IPS-20b (cell line): ENCODE results near the gene WDR20.

Source experiments
- H3K27ac ChIP-seq: one replicate; pipeline ENCODE4 v1.5.1; 2013; ENCODE audit warnings: low read length
- H3K27me3 ChIP-seq: 2 replicates; pipeline ENCODE4 v1.6.1; 2013; ENCODE audit warnings: mild to moderate bottlenecking, low read length, inconsistent platforms; ENCODE audit not compliant: insufficient read depth
- H3K36me3 ChIP-seq: 2 replicates; pipeline ENCODE4 v1.6.1; 2013; ENCODE audit warnings: low read depth, mild to moderate bottlenecking, inconsistent platforms, low read length, moderate library complexity; ENCODE audit not compliant: insufficient read depth
- H3K4me1 ChIP-seq: 2 replicates; pipeline ENCODE4 v1.6.1; 2013; ENCODE audit warnings: mild to moderate bottlenecking, control low read depth, inconsistent platforms, low read length, moderate library complexity; ENCODE audit not compliant: insufficient read depth
- H3K4me3 ChIP-seq: 2 replicates; pipeline ENCODE4 v1.5.1; 2013; ENCODE audit warnings: mild to moderate bottlenecking, low read length, inconsistent platforms
- H3K9ac ChIP-seq: 2 replicates; pipeline ENCODE4 v1.6.1; 2013; ENCODE audit warnings: low read depth, mild to moderate bottlenecking, inconsistent platforms, low read length, moderate library complexity
- H3K9me3 ChIP-seq: 2 replicates; pipeline ENCODE4 v1.6.1; 2013; ENCODE audit warnings: mild to moderate bottlenecking, low read depth, low read length, inconsistent platforms; ENCODE audit not compliant: insufficient read depth

Gene WDR20

DNA sequence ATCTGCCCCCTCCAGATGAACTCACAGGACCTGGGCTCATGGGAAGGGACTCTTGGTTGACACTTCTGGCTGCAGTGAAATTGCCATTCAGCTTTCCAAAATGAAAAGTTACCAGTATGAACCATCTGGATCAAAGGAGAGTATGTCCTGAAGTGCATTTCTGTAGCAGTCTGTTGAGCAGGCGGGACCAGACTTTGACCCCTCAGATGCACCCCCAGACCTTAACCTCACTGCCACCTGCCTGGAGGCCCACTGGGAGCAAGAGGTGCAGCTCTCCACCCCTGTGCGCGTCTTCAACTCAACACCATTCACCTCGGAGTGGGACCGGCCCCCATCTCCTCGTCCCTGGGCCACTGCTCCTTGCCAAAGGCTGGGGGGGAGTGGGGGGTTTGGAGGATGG is 110.3 kb downstream of the WDR20 start:
- no peaks in the 10 kb centered on the region for H3K36me3 ChIP-seq
- no peak overlapping the region for H3K9ac ChIP-seq
- H3K4me1 ChIP-seq, result peaks cover 6% of the 10 kb centered on the region; the same call in 1 of the 2 replicates
- peaks cover 52% of the 10 kb centered on the region for H3K27me3 ChIP-seq
- no peak overlapping the region for H3K27ac ChIP-seq
- no peak overlapping the region for H3K4me3 ChIP-seq
- H3K9me3 ChIP-seq, result no peaks in the 10 kb centered on the region

DNA sequence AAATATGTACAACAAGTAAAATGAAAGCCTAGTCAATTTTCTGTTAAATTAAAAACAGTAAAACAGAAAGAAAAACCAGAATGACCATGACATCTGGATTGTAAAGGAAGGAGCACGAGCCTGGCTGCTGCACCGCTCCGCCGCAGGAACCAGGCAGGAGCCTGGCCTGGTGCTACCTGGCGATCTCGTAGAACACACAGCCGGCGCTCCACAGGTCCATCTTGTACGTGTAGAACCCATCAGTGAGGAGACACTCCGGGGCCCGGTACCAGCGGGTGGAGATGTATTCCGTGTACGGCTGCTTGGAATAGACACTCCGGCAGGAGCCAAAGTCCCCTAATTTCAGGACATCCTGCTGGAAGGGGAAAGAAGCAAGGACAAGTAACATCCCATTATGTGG is 110.9 kb downstream of the WDR20 start:
- no peaks in the 10 kb centered on the region for H3K9me3 ChIP-seq
- peaks cover 51% of the 10 kb centered on the region for H3K27me3 ChIP-seq

DNA sequence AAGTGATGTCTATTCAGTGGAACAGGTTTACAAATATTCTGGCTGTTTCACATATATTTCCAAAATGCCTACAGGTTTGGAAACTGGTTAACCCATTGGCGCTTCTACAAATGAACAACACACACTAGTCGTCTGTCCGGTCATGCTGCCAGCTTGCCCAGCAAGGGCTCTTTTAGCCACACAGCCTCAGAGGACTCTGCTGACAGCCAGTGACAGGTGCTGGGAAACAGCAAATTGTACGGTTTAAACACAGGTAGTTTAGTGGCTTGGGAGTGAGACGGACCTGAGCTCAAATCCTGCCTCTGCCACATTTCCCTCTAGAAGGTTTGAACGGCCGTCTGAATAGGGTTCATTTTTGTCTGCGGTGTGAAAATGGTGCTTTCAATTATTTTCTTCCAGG is 111.5 kb downstream of the WDR20 start:
- H3K4me3 ChIP-seq, result no peak overlapping the region
- no peak overlapping the region for H3K9ac ChIP-seq
- H3K27ac ChIP-seq, result no peak overlapping the region
- H3K4me1 ChIP-seq, result peaks cover 6% of the 10 kb centered on the region; the same call in 1 of the 2 replicates
- H3K36me3 ChIP-seq, result no peaks in the 10 kb centered on the region
- H3K27me3 ChIP-seq, result peaks cover 46% of the 10 kb centered on the region
- H3K9me3 ChIP-seq, result no peaks in the 10 kb centered on the region

More for the DNA sequence above, 110.9 kb downstream of the WDR20 start:
- no peaks in the 10 kb centered on the region for H3K36me3 ChIP-seq
- H3K4me1 ChIP-seq, result peaks cover 6% of the 10 kb centered on the region; the same call in 1 of the 2 replicates
- H3K9ac ChIP-seq, result no peak overlapping the region
- H3K27ac ChIP-seq, result no peak overlapping the region
- no peak overlapping the region for H3K4me3 ChIP-seq

DNA sequence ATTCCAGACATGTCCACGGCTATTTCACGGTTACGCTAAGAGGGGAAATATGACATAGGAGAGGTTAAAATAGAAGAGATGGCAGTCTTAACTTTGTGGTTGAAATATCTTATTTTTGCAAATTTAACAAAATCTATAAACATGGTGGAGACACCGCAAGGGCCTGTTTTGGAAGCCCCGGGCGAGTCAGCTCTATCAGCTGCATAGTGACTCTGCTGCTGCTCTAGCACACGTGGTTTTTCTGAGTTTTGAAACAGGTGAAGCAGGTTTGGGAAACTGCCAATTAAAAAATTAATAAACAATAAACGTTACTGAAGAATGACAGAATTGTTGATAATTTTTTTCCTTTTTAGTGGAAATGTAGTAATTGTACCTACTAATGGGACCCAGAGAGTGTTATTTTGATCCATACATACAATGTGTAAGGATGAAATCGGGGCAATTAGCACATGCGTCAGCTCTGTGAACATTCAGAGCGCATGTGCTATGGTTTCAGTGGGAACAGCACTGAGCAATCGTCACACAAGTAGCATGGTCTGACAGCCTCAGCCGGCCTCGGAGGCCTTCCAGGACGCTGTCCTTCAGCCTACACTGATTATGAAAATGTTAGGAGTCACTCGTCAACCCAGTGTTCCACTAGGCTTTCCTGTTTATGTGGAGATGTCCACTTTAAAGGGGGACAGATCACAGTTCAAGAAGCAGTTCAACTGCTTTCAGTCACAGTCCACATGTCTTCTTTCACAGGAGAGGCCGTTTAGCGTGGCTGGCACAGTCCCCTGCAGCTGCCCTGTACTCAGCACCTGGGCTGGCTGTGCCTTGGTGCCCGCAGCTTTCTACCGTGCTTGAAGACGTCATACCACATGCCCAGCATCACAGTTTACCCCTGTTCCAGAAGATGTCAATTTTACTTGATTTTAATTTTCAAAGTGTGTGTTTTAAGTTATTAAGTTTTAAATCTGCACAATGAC is 113.4 kb downstream of the WDR20 start:
- Histone ChIP-seq H3K9me3 (no peaks in the 10 kb centered on the region), H3K9ac (no peak overlapping the region), H3K27ac (no peak overlapping the region)

DNA sequence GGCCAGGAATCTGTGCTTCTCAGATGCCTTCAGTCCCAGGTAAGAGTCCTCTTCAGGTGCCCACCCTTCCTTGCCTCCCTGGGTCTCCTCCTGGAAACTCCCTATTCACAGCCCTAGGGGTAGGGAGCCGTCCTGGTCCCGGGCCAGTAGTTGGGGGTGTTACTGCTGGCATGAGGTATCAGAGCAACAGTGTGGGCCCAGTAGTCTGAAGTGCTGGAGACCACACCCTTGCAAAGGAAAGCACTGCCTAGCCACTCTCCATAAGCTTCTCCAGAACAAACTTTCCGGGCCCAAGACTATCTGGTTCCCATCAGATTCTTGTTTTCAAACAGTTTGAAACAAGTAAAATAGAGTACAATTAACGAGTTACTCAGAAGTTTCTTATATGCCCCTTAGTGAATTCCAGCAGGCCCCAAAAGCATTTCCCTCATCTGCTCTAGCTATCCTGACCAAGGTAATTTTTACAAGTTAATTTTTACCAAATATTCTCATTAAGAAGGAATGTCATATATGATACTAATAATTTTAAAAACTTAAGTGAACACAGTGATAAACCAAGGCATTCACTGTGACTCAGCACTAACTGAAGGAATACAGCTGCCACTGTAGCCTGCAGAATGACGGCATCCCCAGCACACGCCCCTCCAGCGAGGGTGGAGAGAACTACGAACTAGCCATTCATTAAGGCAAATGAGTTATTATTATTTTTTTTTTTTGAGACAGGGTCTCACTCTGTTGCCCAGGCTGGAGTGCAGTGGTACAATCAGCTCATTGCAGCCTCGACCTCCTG is 115.9 kb downstream of the WDR20 start:
- Histone ChIP-seq H3K27me3 (peaks cover 8% of the 10 kb centered on the region; the same call in 1 of the 2 replicates), H3K9ac (no peak overlapping the region), H3K27ac (no peak overlapping the region), H3K36me3 (no peaks in the 10 kb centered on the region), H3K9me3 (no peaks in the 10 kb centered on the region), H3K4me3 (no peak overlapping the region), H3K4me1 (no peaks in the 10 kb centered on the region)

More for the DNA sequence above, 113.4 kb downstream of the WDR20 start:
- Histone ChIP-seq H3K4me3 (no peak overlapping the region), H3K4me1 (no peaks in the 10 kb centered on the region), H3K36me3 (no peaks in the 10 kb centered on the region), H3K27me3 (peaks cover 28% of the 10 kb centered on the region; the same call in 1 of the 2 replicates)

GRCh38 chr14:102256716-102257115 is 117.0 kb downstream of the WDR20 start:
- Histone ChIP-seq H3K36me3 (no peaks in the 10 kb centered on the region), H3K9me3 (no peaks in the 10 kb centered on the region), H3K9ac (no peak overlapping the region), H3K27me3 (no peaks in the 10 kb centered on the region), H3K4me3 (no peak overlapping the region), H3K27ac (no peak overlapping the region), H3K4me1 (no peaks in the 10 kb centered on the region)

DNA sequence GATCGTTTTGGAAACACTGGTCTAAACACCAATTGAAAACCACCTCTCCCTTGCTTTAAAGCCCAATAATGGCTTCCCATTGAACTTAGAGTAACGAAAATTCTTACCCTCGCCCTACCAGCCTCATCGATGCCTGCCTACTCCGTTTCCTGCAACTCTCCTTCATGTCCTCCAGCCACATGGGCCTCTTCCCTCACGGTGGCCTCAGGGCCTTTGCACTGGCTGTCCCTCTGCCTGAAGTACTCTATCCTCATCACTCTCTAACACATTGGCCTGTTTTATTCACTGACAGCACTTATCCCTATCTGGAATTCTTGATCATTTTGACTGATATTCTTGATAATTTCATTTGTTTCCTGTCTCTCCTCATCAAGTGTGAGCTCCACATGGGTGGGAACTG is 118.4 kb downstream of the WDR20 start:
- no peak overlapping the region for H3K4me3 ChIP-seq

More for the DNA sequence above, 118.4 kb downstream of the WDR20 start:
- Histone ChIP-seq H3K27me3 (no peaks in the 10 kb centered on the region), H3K4me1 (no peaks in the 10 kb centered on the region), H3K36me3 (no peaks in the 10 kb centered on the region), H3K9ac (no peak overlapping the region), H3K27ac (no peak overlapping the region), H3K9me3 (no peaks in the 10 kb centered on the region)
